ENCODE measurements around the gene SLC4A5. TPM values are rescaled to one million over a fixed set of nuclear protein-coding genes. Genes with fewer than 3 reads are reported as not detected.

The SLC4A5 gene
- total RNA-seq, 6 donors from 2014 or later: 3.2 to 47.1 (median 11.0) TPM

DNA sequence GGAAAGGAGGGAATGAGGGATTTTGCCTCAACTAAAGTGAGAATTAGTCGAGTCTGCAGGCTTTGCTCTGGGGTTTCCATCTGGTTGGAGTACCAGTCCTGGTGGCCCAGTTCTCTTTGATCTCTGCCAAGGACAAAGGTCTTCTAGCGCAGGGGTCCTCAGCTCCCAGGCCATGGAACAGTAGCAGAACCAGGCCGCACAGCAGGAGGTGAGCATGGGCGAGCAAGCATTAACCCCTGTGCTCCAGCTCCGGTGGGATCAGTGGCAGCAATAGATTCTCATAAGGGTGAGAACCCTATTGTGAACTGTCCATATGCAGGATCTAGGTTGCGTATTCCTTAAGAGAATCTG, 120.9 kb downstream of the SLC4A5 start:
- Histone ChIP-seq H3K36me3 (peaks cover 0 to 8% (median 4%) of the 10 kb centered on the region in 4 donors), H3K4me1 (no peaks in the 10 kb centered on the region), H3K27me3 (no peaks in the 10 kb centered on the region), H3K27ac (no peak overlapping the region), H3K9me3 (no peaks in the 10 kb centered on the region), H3K4me3 (no peak overlapping the region)
- no peak for ATAC-seq (ENCODE audit: low FRiP score in 2 of 2)
- DNase-seq: no peak
- TF ChIP-seq POLR2AphosphoS5 (IDR thresholded peaks at IDR 0.05) (no peak), POLR2A (IDR thresholded peaks at IDR 0.05) (no peak), EP300 (IDR thresholded peaks at IDR 0.05) (no peak)
- TF ChIP-seq, protein P1, sequence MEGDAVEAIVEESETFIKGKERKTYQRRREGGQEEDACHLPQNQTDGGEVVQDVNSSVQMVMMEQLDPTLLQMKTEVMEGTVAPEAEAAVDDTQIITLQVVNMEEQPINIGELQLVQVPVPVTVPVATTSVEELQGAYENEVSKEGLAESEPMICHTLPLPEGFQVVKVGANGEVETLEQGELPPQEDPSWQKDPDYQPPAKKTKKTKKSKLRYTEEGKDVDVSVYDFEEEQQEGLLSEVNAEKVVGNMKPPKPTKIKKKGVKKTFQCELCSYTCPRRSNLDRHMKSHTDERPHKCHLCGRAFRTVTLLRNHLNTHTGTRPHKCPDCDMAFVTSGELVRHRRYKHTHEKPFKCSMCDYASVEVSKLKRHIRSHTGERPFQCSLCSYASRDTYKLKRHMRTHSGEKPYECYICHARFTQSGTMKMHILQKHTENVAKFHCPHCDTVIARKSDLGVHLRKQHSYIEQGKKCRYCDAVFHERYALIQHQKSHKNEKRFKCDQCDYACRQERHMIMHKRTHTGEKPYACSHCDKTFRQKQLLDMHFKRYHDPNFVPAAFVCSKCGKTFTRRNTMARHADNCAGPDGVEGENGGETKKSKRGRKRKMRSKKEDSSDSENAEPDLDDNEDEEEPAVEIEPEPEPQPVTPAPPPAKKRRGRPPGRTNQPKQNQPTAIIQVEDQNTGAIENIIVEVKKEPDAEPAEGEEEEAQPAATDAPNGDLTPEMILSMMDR (IDR thresholded peaks at IDR 0.05): no peak
- WGBS, 2 donors: 95 to 96% methylated on average over 6 of the region's 6 CpGs

DNA sequence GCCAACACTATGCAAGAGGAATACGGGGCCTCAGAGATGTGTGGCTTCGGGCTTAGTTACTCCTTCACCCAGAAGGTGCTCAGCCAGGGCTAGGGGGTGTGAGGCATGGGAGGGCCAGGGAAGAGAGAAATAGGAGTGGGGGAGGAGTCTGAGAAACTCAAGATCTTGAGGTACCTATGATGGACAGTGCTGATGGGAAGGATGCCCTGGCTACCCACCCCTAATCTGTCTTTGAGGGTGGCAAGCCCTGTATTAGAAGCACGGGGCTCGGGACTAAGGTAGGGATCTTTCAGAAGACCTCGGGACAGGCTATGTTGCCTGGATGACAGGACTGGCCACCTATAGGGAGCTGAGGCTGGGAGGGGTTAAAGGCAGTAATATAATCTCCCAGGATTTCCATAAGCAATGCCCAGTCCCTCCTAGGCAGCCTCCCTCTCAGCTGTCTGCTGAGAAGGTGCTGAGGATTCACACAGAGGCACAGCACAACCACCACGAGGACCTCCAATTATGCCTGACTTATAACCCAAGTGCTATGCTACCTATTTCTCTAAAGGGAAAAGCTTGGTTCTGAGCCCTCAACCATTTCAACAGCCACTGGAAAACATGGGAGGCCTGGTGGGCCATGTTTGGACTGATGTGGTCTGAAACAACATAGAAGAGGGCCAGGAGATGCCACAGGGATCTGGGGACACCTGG, 121.5 kb downstream of the SLC4A5 start:
- no peak for DNase-seq
- Histone ChIP-seq H3K4me3 (no peak overlapping the region), H3K4me1 (no peaks in the 10 kb centered on the region), H3K9me3 (no peaks in the 10 kb centered on the region), H3K27me3 (no peaks in the 10 kb centered on the region), H3K36me3 (peaks cover 0 to 8% (median 4%) of the 10 kb centered on the region in 4 donors), H3K27ac (no peak overlapping the region)
- no peak for ATAC-seq (ENCODE audit: low FRiP score in 2 of 2)
- WGBS, 2 donors: 95 to 98% methylated on average over 6 of the region's 6 CpGs
- no peak for TF ChIP-seq EP300 (IDR thresholded peaks at IDR 0.05)
- TF ChIP-seq POLR2A (IDR thresholded peaks at IDR 0.05): no peak
- TF ChIP-seq, protein P1 (IDR thresholded peaks at IDR 0.05): no peak
- no peak for TF ChIP-seq POLR2AphosphoS5 (IDR thresholded peaks at IDR 0.05)

GRCh38 chr2:74221091-74221490, 122.1 kb downstream of the SLC4A5 start:
- peaks cover 0 to 15% (median 6%) of the 10 kb centered on the region in 4 donors for H3K36me3 ChIP-seq
- no peaks in the 10 kb centered on the region for H3K27me3 ChIP-seq
- WGBS, 2 donors: 94 to 97% methylated on average over 6 of the region's 6 CpGs
- no peaks in the 10 kb centered on the region for H3K9me3 ChIP-seq
- H3K27ac ChIP-seq: no peak overlapping the region
- H3K4me3 ChIP-seq: no peak overlapping the region
- no peaks in the 10 kb centered on the region for H3K4me1 ChIP-seq
- no peak for TF ChIP-seq POLR2AphosphoS5 (IDR thresholded peaks at IDR 0.05)
- TF ChIP-seq, protein P1 (IDR thresholded peaks at IDR 0.05): no peak
- TF ChIP-seq EP300 (IDR thresholded peaks at IDR 0.05): no peak
- no peak for TF ChIP-seq POLR2A (IDR thresholded peaks at IDR 0.05)
- no peak for ATAC-seq (ENCODE audit: low FRiP score in 2 of 2)
- DNase-seq: no peak

DNA sequence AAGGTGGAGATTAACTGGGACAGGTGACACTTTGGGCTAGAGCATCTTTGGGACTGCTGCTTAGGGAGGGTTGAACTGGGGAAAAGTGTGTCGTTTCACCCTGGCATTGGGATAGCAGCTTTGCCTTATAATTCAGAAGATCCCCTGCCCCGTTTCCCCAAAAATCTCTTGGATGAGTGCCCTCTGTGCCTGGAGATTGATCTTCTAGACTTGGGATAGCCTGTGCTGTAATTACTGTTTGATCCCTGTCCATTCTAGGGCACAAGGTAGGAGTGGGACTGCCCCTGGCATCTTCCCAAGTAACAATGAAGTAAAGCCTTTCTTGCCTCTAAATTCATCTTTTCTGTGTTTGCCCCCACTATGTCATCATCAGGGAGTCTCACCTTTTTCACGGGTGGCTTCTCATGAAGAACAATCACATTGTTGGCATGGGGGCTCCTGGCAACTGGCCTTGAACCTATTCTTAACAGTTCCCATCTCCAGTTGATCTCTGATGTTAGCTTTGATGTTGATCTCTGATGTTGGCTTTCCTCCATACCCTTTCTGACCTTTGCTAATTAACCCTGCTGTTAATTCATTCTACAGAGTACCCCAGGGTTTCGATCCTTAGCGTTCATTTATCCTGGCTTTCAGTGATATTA, 123.2 kb downstream of the SLC4A5 start:
- Histone ChIP-seq H3K4me1 (no peaks in the 10 kb centered on the region), H3K27me3 (no peaks in the 10 kb centered on the region), H3K36me3 (peaks cover 3 to 18% (median 9%) of the 10 kb centered on the region in 4 donors), H3K27ac (no peak overlapping the region), H3K4me3 (no peak overlapping the region), H3K9me3 (no peaks in the 10 kb centered on the region)
- TF ChIP-seq, protein P1 (IDR thresholded peaks at IDR 0.05): no peak
- TF ChIP-seq POLR2A (IDR thresholded peaks at IDR 0.05): no peak
- no peak for TF ChIP-seq POLR2AphosphoS5 (IDR thresholded peaks at IDR 0.05)
- TF ChIP-seq EP300 (IDR thresholded peaks at IDR 0.05): no peak
- 89 to 97% methylated on average over 5 of the region's 5 CpGs for WGBS, 2 donors
- DNase-seq: no peak
- ATAC-seq (ENCODE audit: low FRiP score in 2 of 2): no peak

Measured in upper lobe of left lung (tissue), 6 donors.